Smooth muscle cell (in vitro differentiated cells): ENCODE data around the gene GBGT1. TPM values are rescaled to one million over a fixed set of nuclear protein-coding genes. Genes with fewer than 3 reads are reported as not detected.

Source experiments
- DNase-seq: peaks from one replicate; lab custom pipeline; 2025; ENCODE audit not compliant: unreplicated experiment; lab: John Stamatoyannopoulos, UW
- H2AFZ ChIP-seq: fragments of 200-600 bp; sonication (generic); 2 replicates; pipeline ENCODE4 v1.6.0; 2016; ENCODE audit warnings: antibody characterized with exemption, low read depth, mild to moderate bottlenecking
- H3F3A ChIP-seq: fragments of 200-600 bp; sonication (generic); 2 replicates; pipeline ENCODE4 v1.6.0; 2017; ENCODE audit warnings: antibody characterized with exemption, low read depth
- H3K27ac ChIP-seq: fragments of 200-600 bp; sonication (generic); 2 replicates; pipeline ENCODE4 v1.5.1; 2016; ENCODE audit warnings: low read depth, mild to moderate bottlenecking
- H3K27me3 ChIP-seq: fragments of 200-600 bp; sonication (generic); 2 replicates; pipeline ENCODE4 v1.6.1; 2016; ENCODE audit warnings: low read depth, mild to moderate bottlenecking
- H3K36me3 ChIP-seq: fragments of 200-600 bp; sonication (generic); 2 replicates; pipeline ENCODE4 v1.5.1; 2016; ENCODE audit warnings: low read depth
- H3K4me1 ChIP-seq: fragments of 200-600 bp; sonication (generic); 2 replicates; pipeline ENCODE4 v1.5.1; 2016; ENCODE audit warnings: low read depth
- H3K4me2 ChIP-seq: fragments of 200-600 bp; sonication (generic); 2 replicates; pipeline ENCODE4 v1.6.0; 2016; ENCODE audit warnings: mild to moderate bottlenecking
- H3K4me3 ChIP-seq: fragments of 200-600 bp; sonication (generic); 2 replicates; pipeline ENCODE4 v1.5.1; 2016; ENCODE audit warnings: mild to moderate bottlenecking
- H3K79me2 ChIP-seq: fragments of 200-600 bp; sonication (generic); 2 replicates; pipeline ENCODE4 v1.6.0; 2016; ENCODE audit warnings: low read depth, mild to moderate bottlenecking
- H3K9ac ChIP-seq: fragments of 200-600 bp; sonication (generic); 2 replicates; pipeline ENCODE4 v1.6.0; 2016; ENCODE audit warnings: low read depth
- H3K9me3 ChIP-seq: fragments of 200-600 bp; sonication (generic); replicated peaks from 2 replicates; pipeline ENCODE4 v1.5.1; 2016; ENCODE audit warnings: low read depth
- H4K20me1 ChIP-seq: fragments of 200-600 bp; sonication (generic); 2 replicates; pipeline ENCODE4 v1.6.0; 2016; ENCODE audit warnings: low read depth
- WGBS: methylation state at CpG from one replicate; pipeline ENCODE4 v1.1.7; 2016; ENCODE audit warnings: low lambda C conversion rate; 5-methylcytosine and 5-hydroxymethylcytosine counted together
- polyA plus RNA-seq: library from polyadenylated mRNA; unstranded; fragments of >200 nt; fragmentation: Nextera tagmentation; extraction: Ambion mirVana; gene quantifications from 2 replicates; pipeline ENCODE4 v1.2.1, GENCODE V29; 2016
- total RNA-seq: library from RNA; depleted of rRNA; stranded (reverse); fragments of >200 nt; gene quantifications from 2 replicates; pipeline ENCODE4 v1.2.3, GENCODE V29; 2014
- TF ChIP-seq, protein P1 (sequence below): fragments of 200-600 bp; sonication (generic); IDR thresholded peaks from 2 replicates; pipeline ENCODE4 v1.5.1; 2017; ENCODE audit warnings: borderline replicate concordance, mild to moderate bottlenecking, antibody characterized with exemption; ENCODE audit not compliant: insufficient read depth, poor library complexity, severe bottlenecking

The GBGT1 gene
- total and polyA plus RNA-seq, 2 experiments from 2014 or later, result 4.5 to 11.3 TPM

DNA sequence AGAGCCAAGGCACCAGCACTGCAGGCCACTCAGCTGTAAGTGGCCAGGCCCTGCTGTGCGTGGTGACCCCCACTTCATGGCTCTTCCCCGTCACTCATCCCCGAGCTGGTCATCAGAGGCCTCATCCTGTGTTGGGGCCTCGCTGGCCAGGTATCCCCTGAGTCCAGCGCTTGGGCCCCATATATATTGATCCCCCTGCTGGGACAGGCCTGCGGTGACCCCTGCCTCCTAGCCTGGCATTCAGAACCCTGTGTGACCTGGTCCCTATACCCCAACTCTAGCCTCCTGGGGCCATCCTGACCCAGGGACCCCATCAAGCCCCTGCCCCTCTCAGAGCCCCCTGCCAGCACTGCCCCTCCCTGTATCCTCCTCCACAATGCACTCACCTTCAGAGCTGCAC is 12.7 kb downstream of the GBGT1 start:
- H3K79me2 ChIP-seq, result peaks cover 14% of the 10 kb centered on the region
- peaks cover 5% of the 10 kb centered on the region for H3F3A ChIP-seq
- TF ChIP-seq, protein P1, sequence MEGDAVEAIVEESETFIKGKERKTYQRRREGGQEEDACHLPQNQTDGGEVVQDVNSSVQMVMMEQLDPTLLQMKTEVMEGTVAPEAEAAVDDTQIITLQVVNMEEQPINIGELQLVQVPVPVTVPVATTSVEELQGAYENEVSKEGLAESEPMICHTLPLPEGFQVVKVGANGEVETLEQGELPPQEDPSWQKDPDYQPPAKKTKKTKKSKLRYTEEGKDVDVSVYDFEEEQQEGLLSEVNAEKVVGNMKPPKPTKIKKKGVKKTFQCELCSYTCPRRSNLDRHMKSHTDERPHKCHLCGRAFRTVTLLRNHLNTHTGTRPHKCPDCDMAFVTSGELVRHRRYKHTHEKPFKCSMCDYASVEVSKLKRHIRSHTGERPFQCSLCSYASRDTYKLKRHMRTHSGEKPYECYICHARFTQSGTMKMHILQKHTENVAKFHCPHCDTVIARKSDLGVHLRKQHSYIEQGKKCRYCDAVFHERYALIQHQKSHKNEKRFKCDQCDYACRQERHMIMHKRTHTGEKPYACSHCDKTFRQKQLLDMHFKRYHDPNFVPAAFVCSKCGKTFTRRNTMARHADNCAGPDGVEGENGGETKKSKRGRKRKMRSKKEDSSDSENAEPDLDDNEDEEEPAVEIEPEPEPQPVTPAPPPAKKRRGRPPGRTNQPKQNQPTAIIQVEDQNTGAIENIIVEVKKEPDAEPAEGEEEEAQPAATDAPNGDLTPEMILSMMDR, result no peak
- no peak overlapping the region for H3K27ac ChIP-seq
- no peak for DNase-seq
- WGBS, result 87% methylated on average over 6 of the region's 6 CpGs
- no peak overlapping the region for H3K4me2 ChIP-seq
- H3K4me3 ChIP-seq, result no peak overlapping the region
- H2AFZ ChIP-seq, result no peak overlapping the region
- H3K9me3 ChIP-seq, result no peaks in the 10 kb centered on the region
- H3K9ac ChIP-seq, result no peak overlapping the region
- no peaks in the 10 kb centered on the region for H3K27me3 ChIP-seq
- peaks cover 9% of the 10 kb centered on the region for H3K4me1 ChIP-seq
- peaks cover 14% of the 10 kb centered on the region for H4K20me1 ChIP-seq
- no peaks in the 10 kb centered on the region for H3K36me3 ChIP-seq

DNA sequence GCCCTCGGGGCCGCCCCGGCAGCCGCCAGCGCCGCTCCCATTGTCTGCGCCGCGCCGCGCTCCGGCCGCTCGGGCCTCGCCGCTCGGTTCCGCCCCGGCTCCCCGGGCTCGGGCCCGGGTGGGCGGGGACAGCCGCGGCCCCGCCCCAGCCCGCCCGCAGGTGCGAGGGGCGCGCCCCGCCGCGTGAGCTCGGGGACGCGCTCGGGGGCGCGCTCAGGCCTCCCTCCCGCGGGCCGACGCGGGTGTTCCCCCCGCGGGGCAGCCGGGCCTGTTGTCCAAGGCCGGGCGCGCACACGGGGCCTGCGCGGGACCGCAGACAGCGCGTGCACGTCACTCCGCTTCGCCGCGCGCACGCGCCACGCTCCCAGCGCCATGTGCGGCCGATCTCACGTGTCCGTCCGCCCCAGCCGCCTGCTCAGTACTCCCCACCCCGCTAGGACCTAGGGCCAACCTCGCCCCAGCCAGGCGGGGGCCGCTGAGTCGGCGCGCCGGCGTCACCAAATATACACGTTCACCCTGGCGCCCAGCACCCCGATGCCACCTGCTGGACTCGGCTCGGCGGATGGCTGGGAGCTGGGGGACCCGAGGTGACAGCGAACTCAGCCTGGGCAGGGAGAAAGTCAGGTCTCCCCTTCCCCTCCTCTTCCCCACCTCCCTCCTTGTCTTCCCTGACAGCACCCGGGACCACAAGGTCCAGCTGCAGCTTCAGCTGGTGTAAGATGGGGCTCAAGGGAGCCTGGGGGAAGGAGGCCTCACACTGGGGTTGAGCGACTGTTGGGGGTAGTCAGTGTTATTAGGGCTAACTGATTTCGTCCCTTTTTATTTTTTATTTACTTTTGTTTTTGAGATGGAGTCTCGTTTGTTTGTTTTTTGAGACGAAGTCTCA is 14.3 kb downstream of the GBGT1 start:
- no peak overlapping the region for H2AFZ ChIP-seq
- peak; percentile 54 for DNase-seq
- peaks cover 31% of the 10 kb centered on the region for H4K20me1 ChIP-seq
- H3K36me3 ChIP-seq, result no peaks in the 10 kb centered on the region
- peak overlapping the region; percentile 85 for H3K4me2 ChIP-seq
- TF ChIP-seq, protein P1, result peak; percentile 17
- H3K9me3 ChIP-seq, result no peaks in the 10 kb centered on the region
- peak overlapping the region; percentile 43 for H3K4me3 ChIP-seq
- peaks cover 15% of the 10 kb centered on the region for H3K79me2 ChIP-seq
- 6% methylated on average over 44 of the region's 95 CpGs for WGBS
- H3F3A ChIP-seq, result peaks cover 5% of the 10 kb centered on the region
- no peak overlapping the region for H3K9ac ChIP-seq
- peaks cover 9% of the 10 kb centered on the region for H3K4me1 ChIP-seq
- H3K27me3 ChIP-seq, result no peaks in the 10 kb centered on the region
- H3K27ac ChIP-seq, result peak overlapping the region; percentile 48

DNA sequence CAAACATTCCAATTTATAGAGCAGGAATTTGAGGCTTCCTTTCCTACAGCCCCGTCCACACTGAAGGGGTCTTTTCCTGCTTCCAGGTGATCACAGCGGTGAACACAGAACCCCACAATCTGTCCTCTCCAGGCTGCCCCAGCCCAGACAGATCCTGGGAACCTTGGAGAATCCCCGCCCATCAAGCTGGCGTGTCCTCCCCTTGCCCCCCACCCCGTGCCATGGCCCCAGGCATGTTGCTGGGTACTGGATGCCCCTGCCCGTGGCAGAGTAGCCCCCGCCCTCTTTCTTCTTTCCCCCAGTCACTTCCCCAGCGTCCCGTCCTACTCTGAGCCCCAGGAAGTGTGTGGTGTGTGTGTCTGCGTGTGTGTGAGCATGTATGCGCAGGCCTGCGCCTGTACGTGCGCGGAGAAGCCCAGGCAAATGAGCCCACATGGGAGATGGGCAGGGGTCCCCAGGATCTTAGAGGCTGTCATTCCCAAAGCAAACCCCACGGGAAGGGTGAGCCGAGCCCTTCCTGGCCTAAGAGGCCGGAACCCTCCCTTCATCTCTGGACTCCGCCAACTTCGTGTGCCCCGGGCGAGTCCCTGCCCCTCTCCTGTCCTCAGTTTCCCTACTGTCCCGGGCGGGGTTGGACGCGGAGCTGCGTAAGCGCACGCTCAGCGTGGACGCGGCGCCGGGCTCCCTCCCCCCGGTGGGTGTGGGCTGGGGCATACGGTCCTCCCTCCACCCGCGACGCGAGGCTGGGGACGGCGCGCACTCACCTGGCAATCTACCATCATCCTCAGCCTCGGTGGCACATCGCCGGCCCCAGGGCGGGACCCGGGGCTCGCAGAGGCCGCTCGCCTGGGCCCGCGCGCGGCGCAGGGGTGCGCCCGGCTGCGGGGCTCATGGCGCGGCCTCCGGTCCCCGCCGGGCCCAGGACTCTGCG is 15.2 kb downstream of the GBGT1 start:
- Histone ChIP-seq H3K27ac (peak overlapping the region; percentile 84), H3K36me3 (no peaks in the 10 kb centered on the region), H3F3A (peaks cover 5% of the 10 kb centered on the region), H3K27me3 (no peaks in the 10 kb centered on the region), H4K20me1 (peaks cover 40% of the 10 kb centered on the region), H3K4me3 (peak overlapping the region; percentile 72), H3K79me2 (peaks cover 19% of the 10 kb centered on the region), H3K4me2 (peak overlapping the region; percentile 98), H3K9me3 (no peaks in the 10 kb centered on the region), H3K4me1 (peaks cover 16% of the 10 kb centered on the region), H2AFZ (no peak overlapping the region), H3K9ac (peak overlapping the region; percentile 69)
- TF ChIP-seq, protein P1, result no peak
- 6% methylated on average over 51 of the region's 65 CpGs for WGBS
- no peak for DNase-seq
